Stimulated activated CD4-positive, alpha-beta T cell treated with anti-CD3 and anti-CD28 coated beads, Interleukin-1b, Interleukin-23, amount 100 ng/mL, for 4 hours (primary cell): ENCODE results near the gene TNFSF12.

ENCODE experiments used
- DNase-seq, 2 donors: peaks; one replicate each; pipeline ENCODE4 v3.0.0-alpha.2; 2020; ENCODE audit warnings: low read depth in 2 of 2

TNFSF12 gene, protein sequence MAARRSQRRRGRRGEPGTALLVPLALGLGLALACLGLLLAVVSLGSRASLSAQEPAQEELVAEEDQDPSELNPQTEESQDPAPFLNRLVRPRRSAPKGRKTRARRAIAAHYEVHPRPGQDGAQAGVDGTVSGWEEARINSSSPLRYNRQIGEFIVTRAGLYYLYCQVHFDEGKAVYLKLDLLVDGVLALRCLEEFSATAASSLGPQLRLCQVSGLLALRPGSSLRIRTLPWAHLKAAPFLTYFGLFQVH

DNA sequence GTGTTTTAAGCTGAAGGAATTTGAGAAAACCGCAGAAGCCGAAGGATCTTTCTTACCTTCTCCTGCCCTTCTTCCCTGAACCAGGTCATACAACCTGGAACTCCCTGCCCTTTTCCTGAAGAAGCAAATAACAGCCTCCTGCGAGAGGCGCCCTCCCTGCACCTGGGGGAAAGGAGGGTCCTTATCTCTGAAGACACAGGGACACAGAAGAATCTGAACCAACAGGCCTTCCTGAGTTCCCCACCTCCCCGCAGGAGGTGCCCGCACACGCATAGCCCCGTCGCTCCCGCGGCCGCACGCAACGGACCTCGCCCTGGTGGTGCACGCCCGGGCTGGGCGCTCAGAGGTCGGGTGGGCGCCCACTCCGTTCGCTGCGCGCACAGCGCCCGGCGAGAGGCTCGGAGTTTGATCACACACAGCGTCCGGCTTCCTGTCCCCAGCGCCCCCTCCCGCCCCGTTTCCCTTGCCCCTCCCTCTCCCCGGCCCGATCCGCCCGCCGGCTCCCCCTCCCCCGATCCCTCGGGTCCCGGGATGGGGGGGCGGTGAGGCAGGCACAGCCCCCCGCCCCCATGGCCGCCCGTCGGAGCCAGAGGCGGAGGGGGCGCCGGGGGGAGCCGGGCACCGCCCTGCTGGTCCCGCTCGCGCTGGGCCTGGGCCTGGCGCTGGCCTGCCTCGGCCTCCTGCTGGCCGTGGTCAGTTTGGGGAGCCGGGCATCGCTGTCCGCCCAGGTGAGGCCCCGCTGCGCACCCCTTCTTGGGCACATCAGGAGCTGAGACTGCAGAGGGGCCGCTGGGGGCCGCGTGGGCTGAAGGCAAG is at the start of gene TNFSF12:
TNFSF12 (plus strand) TSS at position 474 of the 816 bp plus-strand sequence; CDS start at position 570, 96 bp downstream.
- peak in 1 of 2 donors; percentile 45 for DNase-seq

DNA sequence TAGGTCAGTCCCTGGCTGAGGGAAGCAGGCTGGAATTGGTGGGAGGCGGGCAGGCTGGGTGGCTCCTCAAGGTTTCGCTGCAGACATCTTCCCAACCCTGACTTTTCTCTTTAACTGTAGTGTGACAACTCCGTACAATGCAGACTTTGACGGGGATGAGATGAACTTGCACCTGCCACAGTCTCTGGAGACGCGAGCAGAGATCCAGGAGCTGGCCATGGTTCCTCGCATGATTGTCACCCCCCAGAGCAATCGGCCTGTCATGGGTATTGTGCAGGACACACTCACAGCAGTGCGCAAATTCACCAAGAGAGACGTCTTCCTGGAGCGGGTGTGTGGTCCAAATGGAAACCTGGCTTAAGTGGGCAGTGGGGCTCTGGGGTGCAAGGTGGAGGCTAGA is 49.7 kb upstream of the TNFSF12 start:
- DNase-seq = no peak

DNA sequence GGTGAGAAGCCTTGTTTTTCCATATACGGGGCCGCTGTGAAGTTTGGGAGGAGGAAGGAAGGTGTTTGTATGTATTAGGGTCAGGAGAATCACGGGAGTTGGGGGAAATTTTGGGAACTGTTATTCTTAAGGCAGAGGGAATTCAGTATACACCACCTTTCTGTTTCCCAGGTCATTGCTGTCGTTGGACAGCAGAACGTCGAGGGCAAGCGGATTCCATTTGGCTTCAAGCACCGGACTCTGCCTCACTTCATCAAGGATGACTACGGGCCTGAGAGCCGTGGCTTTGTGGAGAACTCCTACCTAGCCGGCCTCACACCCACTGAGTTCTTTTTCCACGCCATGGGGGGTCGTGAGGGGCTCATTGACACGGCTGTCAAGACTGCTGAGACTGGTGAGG is 47.1 kb upstream of the TNFSF12 start:
- DNase-seq = no peak

DNA sequence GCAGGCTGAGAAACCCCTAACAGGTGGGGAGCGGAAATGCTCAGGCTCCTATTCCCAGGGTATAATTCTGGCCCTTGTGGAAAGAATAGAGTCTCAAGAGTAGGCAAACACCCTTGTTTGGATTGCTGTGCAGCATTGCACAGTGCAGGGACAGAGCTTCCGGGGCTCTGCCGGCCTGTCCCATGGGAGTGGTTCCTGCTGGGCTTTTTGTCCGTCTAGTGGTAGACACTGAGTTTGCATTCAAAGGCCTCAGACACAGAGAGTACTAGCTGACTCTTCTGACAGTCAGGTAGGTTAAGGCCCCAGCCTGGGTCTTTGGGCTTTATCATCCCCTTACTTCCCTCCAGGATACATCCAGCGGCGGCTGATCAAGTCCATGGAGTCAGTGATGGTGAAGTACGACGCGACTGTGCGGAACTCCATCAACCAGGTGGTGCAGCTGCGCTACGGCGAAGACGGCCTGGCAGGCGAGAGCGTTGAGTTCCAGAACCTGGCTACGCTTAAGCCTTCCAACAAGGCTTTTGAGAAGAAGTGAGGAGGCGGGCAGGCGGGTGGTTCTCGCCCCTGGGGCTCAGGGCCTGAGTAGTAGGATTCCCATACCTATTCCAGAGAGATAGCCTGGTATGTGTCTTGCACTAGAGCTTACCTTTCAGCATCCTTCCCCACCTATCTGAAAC is 46.5 kb upstream of the TNFSF12 start:
- DNase-seq = no peak

DNA sequence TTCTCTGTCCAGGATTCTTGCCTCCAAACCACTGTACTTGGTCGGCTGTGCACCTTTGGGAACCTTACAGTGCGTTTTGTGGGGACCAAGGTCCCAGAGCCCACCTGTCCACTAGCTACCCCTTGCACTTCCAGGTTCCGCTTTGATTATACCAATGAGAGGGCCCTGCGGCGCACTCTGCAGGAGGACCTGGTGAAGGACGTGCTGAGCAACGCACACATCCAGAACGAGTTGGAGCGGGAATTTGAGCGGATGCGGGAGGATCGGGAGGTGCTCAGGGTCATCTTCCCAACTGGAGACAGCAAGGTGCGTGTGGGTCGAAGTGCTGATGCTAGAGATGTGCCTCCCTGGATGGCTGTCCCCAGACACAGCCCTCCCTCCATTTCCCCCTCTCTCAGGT is 45.9 kb upstream of the TNFSF12 start:
- DNase-seq = no peak

DNA sequence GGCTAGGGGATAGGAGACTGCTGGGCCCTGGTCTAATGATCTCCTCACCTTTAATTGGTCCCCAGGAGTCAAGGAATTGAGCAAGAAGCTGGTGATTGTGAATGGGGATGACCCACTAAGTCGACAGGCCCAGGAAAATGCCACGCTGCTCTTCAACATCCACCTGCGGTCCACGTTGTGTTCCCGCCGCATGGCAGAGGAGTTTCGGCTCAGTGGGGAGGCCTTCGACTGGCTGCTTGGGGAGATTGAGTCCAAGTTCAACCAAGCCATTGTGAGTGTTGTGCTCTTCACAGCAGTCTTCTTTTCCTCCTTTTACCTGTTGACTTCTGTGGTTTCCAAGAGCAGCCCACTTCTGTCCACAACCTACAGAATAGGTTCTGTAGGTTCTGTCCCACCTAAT is 45.3 kb upstream of the TNFSF12 start:
- DNase-seq = no peak

DNA sequence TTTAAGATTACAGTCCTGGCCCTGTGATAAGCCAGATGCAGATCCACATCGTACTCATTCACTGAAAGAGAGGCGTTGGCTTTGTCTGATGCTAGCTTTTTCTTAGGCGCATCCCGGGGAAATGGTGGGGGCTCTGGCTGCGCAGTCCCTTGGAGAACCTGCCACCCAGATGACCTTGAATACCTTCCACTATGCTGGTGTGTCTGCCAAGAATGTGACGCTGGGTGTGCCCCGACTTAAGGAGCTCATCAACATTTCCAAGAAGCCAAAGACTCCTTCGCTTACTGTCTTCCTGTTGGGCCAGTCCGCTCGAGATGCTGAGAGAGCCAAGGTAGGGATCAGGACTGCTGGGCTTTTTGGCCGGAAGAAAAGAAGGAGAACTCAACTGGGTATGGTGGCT is 40.7 kb upstream of the TNFSF12 start:
- no peak for DNase-seq

DNA sequence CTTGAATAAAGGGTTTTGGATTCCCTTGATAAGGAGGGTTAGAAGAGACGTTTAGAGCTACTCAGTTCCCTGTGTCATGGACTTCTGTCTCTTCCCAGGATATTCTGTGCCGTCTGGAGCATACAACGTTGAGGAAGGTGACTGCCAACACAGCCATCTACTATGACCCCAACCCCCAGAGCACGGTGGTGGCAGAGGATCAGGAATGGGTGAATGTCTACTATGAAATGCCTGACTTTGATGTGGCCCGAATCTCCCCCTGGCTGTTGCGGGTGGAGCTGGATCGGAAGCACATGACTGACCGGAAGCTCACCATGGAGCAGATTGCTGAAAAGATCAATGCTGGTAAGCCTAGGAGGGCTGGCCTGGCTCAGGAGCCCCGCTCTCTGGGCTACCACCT is 40.0 kb upstream of the TNFSF12 start:
- no peak for DNase-seq

DNA sequence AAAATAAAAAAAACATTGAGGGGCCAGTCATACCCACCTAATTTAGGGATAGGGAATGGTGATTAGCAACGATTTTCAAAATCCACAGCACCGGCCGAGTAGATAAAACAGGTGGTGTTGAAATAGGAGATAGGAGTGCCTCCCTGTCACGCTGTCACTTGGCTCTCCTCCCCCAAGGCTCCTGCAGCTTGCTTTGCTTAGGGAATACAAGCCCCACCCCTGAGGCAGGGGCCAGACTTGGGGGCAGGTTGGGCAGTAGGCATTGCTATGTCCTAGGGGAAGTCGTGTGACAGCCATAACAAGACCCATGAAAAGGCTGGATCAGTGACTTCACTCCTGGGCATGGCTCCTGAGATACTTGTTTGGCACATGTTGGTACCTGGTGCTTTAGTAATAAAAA is 38.9 kb upstream of the TNFSF12 start:
- DNase-seq = no peak

DNA sequence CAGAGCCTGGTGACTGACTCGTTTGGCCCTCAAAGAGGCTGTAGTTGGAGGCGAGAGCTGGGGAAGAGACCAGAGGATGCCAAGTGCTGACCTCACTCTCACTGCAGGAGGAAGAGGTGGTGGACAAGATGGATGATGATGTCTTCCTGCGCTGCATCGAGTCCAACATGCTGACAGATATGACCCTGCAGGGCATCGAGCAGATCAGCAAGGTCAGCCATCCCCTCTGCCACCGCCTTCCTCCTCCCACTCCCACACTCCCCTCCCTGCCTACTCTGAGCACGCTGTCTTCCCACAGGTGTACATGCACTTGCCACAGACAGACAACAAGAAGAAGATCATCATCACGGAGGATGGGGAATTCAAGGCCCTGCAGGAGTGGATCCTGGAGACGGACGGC is 37.8 kb upstream of the TNFSF12 start:
- no peak for DNase-seq

DNA sequence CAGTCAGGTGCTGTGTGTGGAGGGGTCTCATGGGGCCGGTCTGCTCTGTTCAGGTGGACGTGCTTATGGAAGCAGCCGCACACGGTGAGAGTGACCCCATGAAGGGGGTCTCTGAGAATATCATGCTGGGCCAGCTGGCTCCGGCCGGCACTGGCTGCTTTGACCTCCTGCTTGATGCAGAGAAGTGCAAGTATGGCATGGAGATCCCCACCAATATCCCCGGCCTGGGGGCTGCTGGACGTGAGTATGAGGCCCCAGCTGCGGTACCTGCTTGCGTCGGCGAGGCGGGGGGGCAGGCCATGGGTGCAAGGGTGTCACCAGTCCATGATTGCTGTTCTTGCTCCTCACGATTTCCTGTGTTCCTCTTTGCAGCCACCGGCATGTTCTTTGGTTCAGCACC is 36.8 kb upstream of the TNFSF12 start:
- DNase-seq = no peak

DNA sequence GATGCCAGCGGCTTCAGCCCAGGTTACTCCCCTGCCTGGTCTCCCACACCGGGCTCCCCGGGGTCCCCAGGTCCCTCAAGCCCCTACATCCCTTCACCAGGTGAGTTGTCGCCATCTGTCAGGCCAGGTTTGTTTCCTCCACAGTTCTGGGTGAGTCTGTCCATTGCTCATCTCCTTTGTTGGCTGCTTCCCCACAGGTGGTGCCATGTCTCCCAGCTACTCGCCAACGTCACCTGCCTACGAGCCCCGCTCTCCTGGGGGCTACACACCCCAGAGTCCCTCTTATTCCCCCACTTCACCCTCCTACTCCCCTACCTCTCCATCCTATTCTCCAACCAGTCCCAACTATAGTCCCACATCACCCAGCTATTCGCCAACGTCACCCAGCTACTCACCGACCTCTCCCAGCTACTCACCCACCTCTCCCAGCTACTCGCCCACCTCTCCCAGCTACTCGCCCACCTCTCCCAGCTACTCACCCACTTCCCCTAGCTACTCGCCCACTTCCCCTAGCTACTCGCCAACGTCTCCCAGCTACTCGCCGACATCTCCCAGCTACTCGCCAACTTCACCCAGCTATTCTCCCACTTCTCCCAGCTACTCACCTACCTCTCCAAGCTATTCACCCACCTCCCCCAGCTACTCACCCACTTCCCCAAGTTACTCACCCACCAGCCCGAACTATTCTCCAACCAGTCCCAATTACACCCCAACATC is 35.9 kb upstream of the TNFSF12 start:
- no peak for DNase-seq

DNA sequence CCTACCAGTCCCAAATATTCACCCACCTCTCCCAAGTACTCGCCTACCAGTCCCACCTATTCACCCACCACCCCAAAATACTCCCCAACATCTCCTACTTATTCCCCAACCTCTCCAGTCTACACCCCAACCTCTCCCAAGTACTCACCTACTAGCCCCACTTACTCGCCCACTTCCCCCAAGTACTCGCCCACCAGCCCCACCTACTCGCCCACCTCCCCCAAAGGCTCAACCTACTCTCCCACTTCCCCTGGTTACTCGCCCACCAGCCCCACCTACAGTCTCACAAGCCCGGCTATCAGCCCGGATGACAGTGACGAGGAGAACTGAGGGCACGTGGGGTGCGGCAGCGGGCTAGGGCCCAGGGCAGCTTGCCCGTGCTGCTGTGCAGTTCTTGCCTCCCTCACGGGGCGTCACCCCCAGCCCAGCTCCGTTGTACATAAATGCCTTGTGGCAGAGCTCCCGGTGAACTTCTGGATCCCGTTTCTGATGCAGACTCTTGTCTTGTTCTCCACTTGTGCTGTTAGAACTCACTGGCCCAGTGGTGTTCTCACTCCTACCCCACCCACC is 34.9 kb upstream of the TNFSF12 start:
- DNase-seq = no peak

DNA sequence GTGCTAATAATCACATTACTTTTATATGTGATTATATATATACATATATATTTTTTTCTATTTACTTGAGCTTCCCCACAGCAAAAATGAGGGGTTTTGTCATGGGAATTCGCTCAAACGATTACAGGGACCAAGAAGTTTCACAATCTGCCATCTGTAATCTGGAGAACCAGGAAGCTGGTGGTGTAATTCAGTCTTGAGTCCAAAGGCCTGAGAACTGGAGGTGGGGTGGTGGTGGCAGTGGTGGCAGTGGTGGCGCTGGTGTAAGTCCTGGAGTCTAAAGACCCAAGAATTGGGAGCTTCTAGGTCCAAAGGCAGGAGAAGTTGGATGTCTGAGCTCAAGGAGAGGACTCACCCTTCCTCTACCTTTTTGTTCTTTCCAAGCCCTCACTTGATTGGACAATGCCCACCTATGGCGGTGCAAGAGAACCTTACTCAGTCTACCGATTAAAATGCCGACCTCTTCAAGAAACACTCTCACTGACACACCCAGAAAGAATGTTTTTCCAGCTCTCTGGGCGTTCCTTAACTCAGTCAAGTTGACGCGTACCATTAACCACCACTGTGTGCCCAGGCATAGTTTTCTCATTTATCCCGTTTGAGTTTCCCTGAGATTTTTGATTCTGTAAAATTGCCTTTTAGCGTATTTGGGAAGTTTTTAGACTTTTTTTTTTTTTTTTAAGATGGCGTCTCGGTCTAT is 32.8 kb upstream of the TNFSF12 start:
- no peak for DNase-seq

DNA sequence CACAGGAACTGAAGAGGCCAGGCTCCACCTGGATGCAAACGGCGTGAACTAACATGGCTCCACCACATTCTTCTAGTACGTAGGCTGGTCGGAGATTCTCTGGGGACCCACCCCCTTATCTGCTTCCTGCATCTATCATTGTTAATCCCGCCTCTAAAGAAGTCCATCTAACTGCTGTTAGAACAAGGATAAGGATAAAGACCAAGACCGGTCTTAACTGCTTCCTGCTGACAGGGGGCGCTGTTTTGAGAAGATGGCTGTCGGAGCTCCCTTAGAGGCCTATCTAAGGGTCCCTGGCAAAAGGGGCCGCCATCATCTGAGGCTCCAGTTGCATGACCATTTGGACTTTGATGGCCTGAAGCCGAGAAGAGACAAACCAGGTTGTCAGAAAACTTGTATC is 25.8 kb upstream of the TNFSF12 start:
- DNase-seq = peak; percentile 29 to 35

DNA sequence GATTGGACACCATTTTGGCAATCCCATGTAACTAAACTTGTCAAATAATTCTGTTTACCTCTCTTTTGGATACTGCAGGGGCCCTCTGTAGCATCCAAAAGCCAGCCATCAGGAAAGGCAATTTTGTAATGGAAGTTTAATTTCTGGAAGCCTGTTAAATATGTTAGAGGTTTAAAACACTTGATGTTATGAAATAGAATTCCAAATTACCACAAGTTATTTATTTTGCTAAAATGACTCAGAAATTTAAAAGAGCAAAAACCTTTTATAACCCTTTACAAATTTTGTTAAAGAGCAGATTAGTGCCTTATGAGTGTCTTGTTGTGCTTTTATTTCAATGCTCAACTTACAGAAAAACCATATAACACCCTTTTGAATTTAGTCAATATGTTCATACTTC is 20.0 kb upstream of the TNFSF12 start:
- DNase-seq = no peak

DNA sequence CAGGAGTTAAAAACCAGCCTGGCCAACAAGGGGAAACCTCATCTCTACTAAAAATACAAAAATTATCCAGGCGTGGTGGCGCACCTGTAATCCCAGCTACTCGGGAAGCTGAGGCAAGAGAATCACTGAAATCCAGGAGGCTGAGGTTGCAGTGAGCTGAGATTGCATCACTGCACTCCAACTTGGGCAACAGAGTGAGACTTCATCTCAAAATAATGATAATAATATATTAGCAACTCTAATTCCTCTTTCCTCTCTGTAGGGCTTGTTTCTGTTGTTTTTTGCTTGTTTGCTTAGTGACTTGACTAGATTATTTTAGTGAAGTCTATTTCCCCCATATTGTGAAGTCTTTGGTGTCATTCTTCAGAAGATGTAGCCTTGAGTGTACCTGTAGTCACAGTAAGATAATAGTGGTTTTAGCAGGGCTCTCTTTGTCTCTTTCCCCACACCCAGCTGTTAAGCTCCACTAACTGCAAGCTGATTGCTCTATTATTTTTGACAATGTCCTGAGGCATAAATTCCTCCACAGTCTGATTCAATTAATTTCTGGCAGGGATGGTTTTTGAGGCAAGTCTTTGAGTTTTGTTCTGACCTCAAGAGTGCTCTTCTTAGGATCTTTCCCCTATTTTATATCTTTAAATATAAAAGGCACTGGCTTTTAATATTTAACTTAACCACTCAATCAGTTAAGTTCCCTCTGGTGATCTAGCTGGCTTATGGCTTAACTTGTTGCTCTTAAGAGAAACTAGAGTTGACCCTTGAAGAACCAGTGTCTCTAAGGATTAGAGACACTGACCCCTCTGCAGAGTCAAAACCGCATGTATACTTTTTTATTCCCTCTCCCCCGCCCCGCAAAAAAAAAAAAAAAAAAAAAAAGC is 18.6 kb upstream of the TNFSF12 start:
- DNase-seq = no peak

DNA sequence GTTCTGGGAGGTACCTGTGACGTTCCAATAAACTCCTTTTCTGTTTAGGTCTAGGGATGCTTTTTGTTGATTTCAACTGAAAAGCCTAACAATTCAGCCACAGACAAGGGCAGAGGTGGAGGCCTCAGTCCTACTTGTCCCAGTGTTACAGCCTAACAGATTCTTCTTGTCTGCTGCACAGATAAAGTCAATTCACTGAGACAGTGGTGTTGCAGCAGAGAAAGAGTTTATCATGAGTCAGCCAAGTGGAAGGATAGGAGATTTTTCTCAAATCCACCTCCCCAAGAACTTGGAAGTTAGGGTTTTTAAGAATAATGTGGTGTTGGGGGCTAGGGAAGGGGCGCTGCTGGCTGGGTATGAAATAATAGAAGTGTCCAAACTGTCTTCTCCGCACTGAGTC is 10.8 kb upstream of the TNFSF12 start:
- no peak for DNase-seq

DNA sequence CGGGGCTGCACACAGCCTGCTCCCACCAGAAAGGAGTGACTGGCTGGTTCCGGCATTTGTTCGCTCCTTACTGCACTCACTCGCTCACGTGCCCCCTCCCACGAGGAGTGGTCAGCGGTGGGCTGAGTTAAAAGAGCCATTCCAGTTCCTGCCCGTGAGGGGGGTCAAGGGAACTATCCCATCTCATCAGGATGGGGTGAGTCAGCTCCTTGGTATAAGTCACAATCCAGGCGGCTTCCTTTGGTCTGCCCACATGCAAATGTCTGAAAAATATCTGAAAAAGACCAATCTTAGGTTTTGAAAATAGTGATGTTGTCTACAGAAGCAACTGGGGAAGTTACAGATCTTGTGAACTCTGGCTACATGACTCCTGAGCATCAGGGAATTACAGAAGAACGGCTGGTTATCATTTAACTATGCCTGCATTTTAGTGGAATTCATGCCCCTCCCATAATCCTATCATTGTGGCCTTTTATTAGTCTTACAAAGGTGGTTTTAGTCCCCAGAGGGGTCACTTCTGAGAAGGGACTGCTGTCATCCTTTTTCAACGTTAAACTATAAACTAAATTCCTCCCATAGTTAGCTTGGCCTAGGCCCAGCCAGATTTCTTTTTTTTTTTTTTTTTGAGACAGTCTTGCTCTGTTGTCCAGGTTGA is 9.8 kb upstream of the TNFSF12 start:
- DNase-seq = no peak
